Measurements from ENCODE around the gene ADAMTSL2. TPM values are rescaled to one million over a fixed set of nuclear protein-coding genes. Genes with fewer than 3 reads are reported as not detected.

The ADAMTSL2 gene
- total and polyA plus RNA-seq, 9 donors: 0.27 to 18.5 (median 1.9) TPM

DNA sequence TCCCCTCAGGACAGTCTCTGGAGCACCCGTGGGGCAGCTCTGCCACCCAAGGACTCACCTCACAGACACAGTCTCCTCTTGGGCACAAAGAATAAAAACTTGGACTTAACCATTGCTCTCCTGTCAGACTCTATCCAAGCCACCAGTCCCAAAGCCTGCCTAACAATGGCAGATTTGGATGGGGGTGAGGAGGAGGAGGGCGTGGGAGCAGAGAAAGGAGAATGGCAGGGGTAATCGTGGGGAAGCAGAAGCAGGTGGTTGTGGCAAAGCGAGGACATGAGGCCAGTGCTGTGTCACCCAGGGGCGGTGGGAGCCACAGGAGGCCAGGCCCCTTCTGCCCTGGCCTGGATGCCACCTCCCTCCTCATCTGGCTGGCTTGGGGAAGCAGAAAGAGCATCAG is 80.2 kb downstream of the ADAMTSL2 start:
- no peak for DNase-seq
- Histone ChIP-seq H3K9me3 (no peaks in the 10 kb centered on the region), H3K27me3 (no peaks in the 10 kb centered on the region), H3K36me3 (no peaks in the 10 kb centered on the region), H3K4me3 (no peak overlapping the region), H3K27ac (no peak overlapping the region), H3K4me1 (ENCODE audit: insufficient read depth) (no peaks in the 10 kb centered on the region)
- intact Hi-C loops (cut with DNase I): no loop called here
- TF ChIP-seq, protein P1, sequence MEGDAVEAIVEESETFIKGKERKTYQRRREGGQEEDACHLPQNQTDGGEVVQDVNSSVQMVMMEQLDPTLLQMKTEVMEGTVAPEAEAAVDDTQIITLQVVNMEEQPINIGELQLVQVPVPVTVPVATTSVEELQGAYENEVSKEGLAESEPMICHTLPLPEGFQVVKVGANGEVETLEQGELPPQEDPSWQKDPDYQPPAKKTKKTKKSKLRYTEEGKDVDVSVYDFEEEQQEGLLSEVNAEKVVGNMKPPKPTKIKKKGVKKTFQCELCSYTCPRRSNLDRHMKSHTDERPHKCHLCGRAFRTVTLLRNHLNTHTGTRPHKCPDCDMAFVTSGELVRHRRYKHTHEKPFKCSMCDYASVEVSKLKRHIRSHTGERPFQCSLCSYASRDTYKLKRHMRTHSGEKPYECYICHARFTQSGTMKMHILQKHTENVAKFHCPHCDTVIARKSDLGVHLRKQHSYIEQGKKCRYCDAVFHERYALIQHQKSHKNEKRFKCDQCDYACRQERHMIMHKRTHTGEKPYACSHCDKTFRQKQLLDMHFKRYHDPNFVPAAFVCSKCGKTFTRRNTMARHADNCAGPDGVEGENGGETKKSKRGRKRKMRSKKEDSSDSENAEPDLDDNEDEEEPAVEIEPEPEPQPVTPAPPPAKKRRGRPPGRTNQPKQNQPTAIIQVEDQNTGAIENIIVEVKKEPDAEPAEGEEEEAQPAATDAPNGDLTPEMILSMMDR (IDR thresholded peaks at IDR 0.05): no peak
- TF ChIP-seq POLR2A (IDR thresholded peaks at IDR 0.05) (no peak), EP300 (IDR thresholded peaks at IDR 0.05) (no peak)
- 55 to 65% (median 55%) methylated on average over 5 of the region's 5 CpGs for WGBS, 3 donors

DNA sequence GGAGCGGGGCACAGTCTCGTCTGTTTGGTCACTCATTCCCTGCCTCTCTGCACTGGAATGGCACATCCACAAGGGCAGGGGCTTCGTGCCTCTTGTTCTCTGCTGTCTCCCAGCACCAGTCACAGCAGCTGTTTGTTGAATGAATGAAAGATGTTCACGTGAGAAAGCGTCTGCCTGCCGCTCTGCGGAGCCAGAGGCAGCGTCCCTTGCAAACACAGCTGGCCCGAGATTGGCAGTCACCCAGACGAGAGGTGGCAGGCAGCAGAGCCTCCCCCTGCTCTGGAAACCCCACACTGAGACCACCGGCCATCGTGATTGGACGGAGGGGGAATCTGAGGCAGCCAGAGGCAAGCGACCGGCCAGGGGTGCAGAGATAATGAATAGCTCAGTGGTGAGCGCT is 80.7 kb downstream of the ADAMTSL2 start:
- no peak overlapping the region for H3K27ac ChIP-seq
- H3K4me1 ChIP-seq (ENCODE audit: insufficient read depth): no peaks in the 10 kb centered on the region
- TF ChIP-seq POLR2A (IDR thresholded peaks at IDR 0.05) (no peak), EP300 (IDR thresholded peaks at IDR 0.05) (no peak)
- TF ChIP-seq, protein P1 (IDR thresholded peaks at IDR 0.05): no peak
- no peaks in the 10 kb centered on the region for H3K27me3 ChIP-seq
- H3K4me3 ChIP-seq: no peak overlapping the region
- 34 to 47% (median 38%) methylated on average over 16 of the region's 16 CpGs for WGBS, 3 donors
- no peaks in the 10 kb centered on the region for H3K9me3 ChIP-seq
- H3K36me3 ChIP-seq: no peaks in the 10 kb centered on the region
- DNase-seq: no peak
- intact Hi-C loops (cut with DNase I): no loop called here

DNA sequence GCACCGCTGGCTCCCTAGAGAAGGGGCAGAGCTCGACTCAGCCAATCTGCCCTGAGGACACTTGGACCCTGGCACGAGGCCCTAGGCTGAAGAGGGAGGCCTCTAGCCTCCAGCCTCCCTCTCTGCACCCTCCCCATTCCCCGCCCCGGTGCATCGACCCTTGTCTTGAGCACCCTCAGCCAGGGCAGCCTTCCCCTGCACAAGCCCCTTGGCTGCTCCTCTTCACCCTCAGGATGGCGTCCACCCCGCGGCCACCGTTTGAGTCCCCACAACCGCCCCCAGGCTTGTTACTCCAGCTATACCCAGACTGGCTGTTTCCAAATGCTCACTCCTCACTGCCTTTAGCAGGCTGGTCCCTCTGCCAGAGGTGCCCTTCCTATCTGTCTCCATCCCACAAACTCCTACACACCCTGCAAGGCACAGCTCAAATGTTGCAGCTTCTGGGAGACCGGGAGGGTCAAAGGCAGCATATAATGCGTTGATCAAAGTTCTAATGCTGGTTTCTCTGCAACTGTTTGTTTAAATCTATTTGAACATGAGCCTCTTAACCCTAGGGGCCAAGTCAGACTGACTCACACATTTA is 81.2 kb downstream of the ADAMTSL2 start:
- Histone ChIP-seq H3K9me3 (no peaks in the 10 kb centered on the region), H3K27me3 (no peaks in the 10 kb centered on the region), H3K36me3 (no peaks in the 10 kb centered on the region), H3K27ac (no peak overlapping the region), H3K4me3 (no peak overlapping the region), H3K4me1 (ENCODE audit: insufficient read depth) (no peaks in the 10 kb centered on the region)
- 56 to 78% (median 76%) methylated on average over 13 of the region's 13 CpGs for whole genome bisulfite sequencing, 3 donors
- TF ChIP-seq POLR2A (IDR thresholded peaks at IDR 0.05) (no peak), EP300 (IDR thresholded peaks at IDR 0.05) (no peak)
- TF ChIP-seq, protein P1 (IDR thresholded peaks at IDR 0.05): no peak
- no peak for DNase-seq
- intact Hi-C loops (cut with DNase I): no loop called here

DNA sequence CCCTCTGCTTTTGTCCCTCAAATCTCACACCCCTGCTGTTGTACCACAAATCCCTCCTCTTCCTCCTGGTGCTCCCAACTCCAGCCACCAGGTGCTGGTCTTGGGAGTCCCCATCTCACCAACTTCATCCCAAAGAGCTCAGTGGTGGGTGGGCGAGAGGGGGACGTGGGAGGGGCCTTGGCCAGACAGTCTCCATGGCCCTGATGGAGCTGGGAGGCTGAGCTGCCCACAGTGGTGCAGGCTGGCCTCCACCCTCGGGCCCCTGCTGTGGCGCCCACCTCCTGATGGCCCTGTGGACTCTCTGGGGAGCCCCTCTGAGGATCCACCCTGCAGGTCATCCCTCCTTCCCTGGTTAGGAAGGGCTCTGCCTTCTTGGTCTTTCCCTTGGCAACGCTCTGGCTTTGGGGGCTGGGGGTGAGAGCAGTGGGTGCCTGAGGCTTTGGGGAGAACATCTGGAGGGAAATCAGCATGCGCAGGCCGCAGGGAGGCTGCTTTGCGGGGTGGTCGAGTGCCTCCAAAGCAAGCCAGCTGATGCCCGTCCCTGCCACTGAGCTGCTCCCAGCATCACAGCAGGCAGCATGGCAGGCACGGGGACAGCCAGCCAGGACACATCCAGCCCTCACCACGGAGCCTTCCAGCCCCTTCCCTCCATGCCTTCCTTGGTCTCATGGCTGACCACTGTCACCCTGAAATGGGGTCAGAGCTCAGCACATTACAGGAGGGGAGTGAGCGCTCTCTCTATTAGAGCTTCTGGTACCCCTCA is 82.3 kb downstream of the ADAMTSL2 start:
- DNase-seq: no peak
- H3K27me3 ChIP-seq: no peaks in the 10 kb centered on the region
- H3K4me3 ChIP-seq: no peak overlapping the region
- 76 to 82% (median 81%) methylated on average over 13 of the region's 13 CpGs for WGBS, 3 donors
- H3K27ac ChIP-seq: no peak overlapping the region
- H3K36me3 ChIP-seq: no peaks in the 10 kb centered on the region
- intact Hi-C loops (cut with DNase I): no loop called here
- H3K4me1 ChIP-seq (ENCODE audit: insufficient read depth): no peaks in the 10 kb centered on the region
- TF ChIP-seq, protein P1 (IDR thresholded peaks at IDR 0.05): no peak
- TF ChIP-seq EP300 (IDR thresholded peaks at IDR 0.05): no peak
- TF ChIP-seq POLR2A (IDR thresholded peaks at IDR 0.05): no peak
- no peaks in the 10 kb centered on the region for H3K9me3 ChIP-seq

All from ovary (tissue), 9 donors.